HepG2 (cell line): ENCODE data around the gene UNKL. TPM values are rescaled to one million over a fixed set of nuclear protein-coding genes. Genes with fewer than 3 reads are reported as not detected.

Source experiments
- ATAC-seq: fragments of 200-7000 bp; cut with Tn5 transposase; 3 replicates; pipeline ENCODE4 v1.9.1; 2020; ENCODE audit warnings: mild to moderate bottlenecking, moderate library complexity
- BruUV-seq: library from RNA; stranded (reverse); fragments of 400-500 nt; replicated peaks from 2 replicates; lab custom pipeline; 2021; lab: Mats Ljungman, UMichigan
- CTCF ChIA-PET: fragments of 300-600 bp; formaldehyde crosslinking; extraction: SDS; loops from one replicate; lab custom pipeline; 2021; ENCODE audit warnings: low total read pairs, inconsistent platforms, low intra/inter-chr PET ratio; lab: Yijun Ruan, JAX
- POLR2A ChIA-PET: fragments of 350-600 bp; sonication (Branson Sonifier 250); formaldehyde crosslinking; loops from one replicate; lab custom pipeline; 2020; ENCODE audit warnings: antibody characterized with exemption, inconsistent platforms; lab: Yijun Ruan, JAX
- DNase-seq: peaks from one replicate; pipeline ENCODE4 v3.0.0-alpha.2; 2015; ENCODE audit warnings: low spot score
- FAIRE-seq: peaks from 3 replicates; lab custom pipeline; 2011; peaks lifted over from hg19 to GRCh38; lab: Jason Lieb, UNC
- H2AFZ ChIP-seq: one replicate; pipeline ENCODE4 v1.6.1; 2011; ENCODE audit warnings: low read length, inconsistent platforms
- H3K27ac ChIP-seq: fragments of 300-600 bp; 3 replicates; pipeline ENCODE4 v1.8.0; 2011; ENCODE audit warnings: mixed run types, mild to moderate bottlenecking, mixed read lengths, low read length, inconsistent platforms; ENCODE audit not compliant: insufficient read depth; ENCODE audit errors: extremely low read length
- H3K27me3 ChIP-seq, 2 experiments: fragments of 200-600 bp in 1 of 2; 2 replicates in 1 of 2; 3 replicates in 1 of 2; pipeline versions ENCODE4 v1.6.0 to v1.8.0; 2011; ENCODE audit warnings: low read length in 2 of 2, mild to moderate bottlenecking in 2 of 2, moderate library complexity in 2 of 2, inconsistent platforms in 1 of 2; ENCODE audit not compliant: insufficient read depth in 2 of 2, control insufficient read depth in 1 of 2
- H3K36me3 ChIP-seq, 2 experiments: fragments of 200-600 bp in 1 of 2; replicated peaks in 1 of 2; 2 replicates in 1 of 2; 3 replicates in 1 of 2; pipeline versions ENCODE4 v1.5.1 to v1.8.0; 2011; ENCODE audit warnings: low read length in 2 of 2, inconsistent platforms in 1 of 2; ENCODE audit not compliant: insufficient read depth in 2 of 2, control insufficient read depth in 1 of 2
- H3K4me1 ChIP-seq: 2 replicates; pipeline ENCODE4 v1.5.1; 2012; ENCODE audit warnings: low read length, inconsistent platforms; ENCODE audit not compliant: insufficient read depth
- H3K4me2 ChIP-seq: 2 replicates; pipeline ENCODE4 v1.6.0; 2011; ENCODE audit warnings: low read depth, low read length, inconsistent platforms
- H3K4me3 ChIP-seq, 3 experiments: fragments of 200-600 bp in 1 of 3; sonication (generic), shearing (Covaris generic) in 1 of 3; replicated peaks in 1 of 3; 2 replicates each; pipeline ENCODE4 v1.5.1; 2011 to 2016; ENCODE audit warnings: low read length in 3 of 3, inconsistent platforms in 2 of 3, low read depth in 2 of 3, mild to moderate bottlenecking in 2 of 3, control low read depth in 1 of 3, mixed read lengths in 1 of 3; ENCODE audit not compliant: insufficient read depth in 1 of 3
- H3K79me2 ChIP-seq: one replicate; pipeline ENCODE4 v1.6.1; 2011; ENCODE audit warnings: low read length, inconsistent platforms; ENCODE audit not compliant: insufficient read depth
- H3K9ac ChIP-seq: 2 replicates; pipeline ENCODE4 v1.6.0; 2011; ENCODE audit warnings: mild to moderate bottlenecking, low read depth, low read length, inconsistent platforms; ENCODE audit not compliant: insufficient read depth
- H3K9me3 ChIP-seq: 2 replicates; pipeline ENCODE4 v1.5.1; 2012; ENCODE audit warnings: mild to moderate bottlenecking, low read length
- H4K20me1 ChIP-seq: 2 replicates; pipeline ENCODE4 v1.6.0; 2011; ENCODE audit warnings: inconsistent platforms, mild to moderate bottlenecking, low read length, moderate library complexity; ENCODE audit not compliant: insufficient read depth
- EEA1 ChIP-seq: sonication (generic); formaldehyde crosslinking; IDR thresholded peaks from 2 replicates; pipeline ENCODE4 v1.5.1; 2020; ENCODE audit warnings: mild to moderate bottlenecking, missing genetic modification reagents, borderline replicate concordance
- HMGXB4 ChIP-seq, 2 experiments: sonication (generic) in 1 of 2; formaldehyde crosslinking in 1 of 2; IDR thresholded peaks; 2 replicates each; pipeline versions ENCODE4 v1.4.0 to v1.6.1; 2018 to 2020; ENCODE audit warnings: missing genetic modification reagents in 2 of 2, borderline replicate concordance in 1 of 2, low read depth in 1 of 2, mild to moderate bottlenecking in 1 of 2, missing biosample characterization in 1 of 2
- RBM22 ChIP-seq: fragments of 200-400 bp; formaldehyde crosslinking; optimal IDR thresholded peaks from 2 replicates; pipeline ENCODE3; 2017; ENCODE audit warnings: mild to moderate bottlenecking, low read length, moderate library complexity
- ZC3H13 ChIP-seq: sonication (generic); formaldehyde crosslinking; IDR thresholded peaks from 2 replicates; pipeline ENCODE4 v1.8.1; 2023; ENCODE audit warnings: mild to moderate bottlenecking, missing genetic modification reagents, moderate library complexity
- ZNF543 ChIP-seq: sonication (generic); formaldehyde crosslinking; IDR thresholded peaks from 2 replicates; pipeline ENCODE4 v1.4.0; 2020; ENCODE audit warnings: mild to moderate bottlenecking, missing genetic modification reagents
- WGBS: methylation state at CpG from one replicate; pipeline ENCODE4 v1.1.6; 2017; ENCODE audit warnings: low lambda C conversion rate; 5-methylcytosine and 5-hydroxymethylcytosine counted together
- in situ Hi-C: cut with HindIII; loops from 2 replicates; pipeline ENCODE4 v1.10.0; 2017; ENCODE audit warnings: low pct_unique_long_range_greater_than_20kb; ENCODE audit not compliant: extremely low pct_ligation_motif_present
- intact Hi-C: fragments of 100-400 bp; cut with micrococcal nuclease; formaldehyde crosslinking; loops from one replicate; pipeline ENCODE4 v1.10.0; 2022; ENCODE audit not compliant: unreplicated experiment
- polyA plus RNA-seq, 8 experiments: library from polyadenylated mRNA; depleted of rRNA in 3 of 8; stranded (reverse) in 7 of 8; unstranded in 1 of 8; fragments of >200 nt; fragmentation: Illumina TruSeq in 4 of 8; extraction: Trizol in 4 of 8; gene quantifications; 2 replicates each; pipeline versions ENCODE4 v1.2.1 to v1.2.3, GENCODE V29; 2011 to 2016; ENCODE audit warnings: low read depth in 4 of 8, missing spikeins in 1 of 8, mixed read lengths in 1 of 8; ENCODE audit not compliant: insufficient read depth in 1 of 8
- total RNA-seq, 5 experiments: library from RNA; depleted of rRNA; stranded (reverse); fragments of >200 nt; fragmentation: Illumina TruSeq; extraction: Trizol; gene quantifications; 2 replicates each; pipeline ENCODE4 v1.2.3, GENCODE V29; 2016; ENCODE audit warnings: low read depth in 1 of 5

The UNKL gene
- total and polyA plus RNA-seq, 2 of the 13 experiments (the other 11 are each of a cell fraction or from before 2014, with no cell fraction given), result 10.4 to 17.6 TPM

GRCh38 chr16:1318268-1318545, 96.3 kb downstream of the UNKL start:
- peaks cover 30% of the 10 kb centered on the region for H3K79me2 ChIP-seq

More at GRCh38 chr16:1318268-1318545, 96.3 kb downstream of the UNKL start:
- H2AFZ ChIP-seq, result no peak overlapping the region
- no peaks in the 10 kb centered on the region for H3K9me3 ChIP-seq
- peaks cover 49 to 84% of the 10 kb centered on the region in 2 experiments; a peak in 4 of 5 replicates for H3K36me3 ChIP-seq
- no peaks in the 10 kb centered on the region for H3K27me3 ChIP-seq
- in situ Hi-C loops (no loop called here), intact Hi-C loops (no loop called here)
- no peak for FAIRE-seq
- WGBS, result 87% methylated on average over 9 of the region's 9 CpGs
- H3K4me1 ChIP-seq, result no peaks in the 10 kb centered on the region
- CTCF ChIA-PET, result no interaction called here
- H3K4me3 ChIP-seq, result no peak overlapping the region
- H4K20me1 ChIP-seq, result peaks cover 22% of the 10 kb centered on the region
- H3K9ac ChIP-seq, result no peak overlapping the region
- POLR2A ChIA-PET, result no interaction called here
- no peak for TF ChIP-seq EEA1 (CRISPR knock-in tag)
- peak; percentile 17 for TF ChIP-seq RBM22
- TF ChIP-seq HMGXB4 (CRISPR knock-in tag; IDR thresholded peaks at IDR 0.05; ENCODE audit: borderline replicate concordance in 1 of 2, low read depth in 1 of 2), result no peak
- TF ChIP-seq ZNF543 (CRISPR knock-in tag), result no peak
- 0 out of 2 replicates have a peak, but pooled peaks have one; percentile 22 for TF ChIP-seq ZC3H13
- no peak overlapping the region for H3K27ac ChIP-seq
- no peak overlapping the region for H3K4me2 ChIP-seq
- no TSS peak for BruUV-seq
- ATAC-seq, result no peak
- no peak for DNase-seq
